Prostate gland (tissue), 2 donors: ENCODE results near the gene ANKRD13D.

Source experiments
- CTCF ChIP-seq, 4 experiments: fragments of 200-600 bp in 2 of 4; fragments of 450-650 bp in 2 of 4; sonication (generic) in 2 of 4; IDR thresholded peaks; 1 replicate in 3 of 4; 2 replicates in 1 of 4; pipeline ENCODE4 v1.5.1; 2016 to 2019; ENCODE audit warnings: antibody characterized with exemption in 4 of 4, mild to moderate bottlenecking in 2 of 4, moderate library complexity in 2 of 4
- POLR2AphosphoS5 ChIP-seq: sonication (generic); formaldehyde crosslinking; IDR thresholded peaks from one replicate; pipeline ENCODE4 v1.6.1; 2017; ENCODE audit warnings: antibody characterized with exemption

GRCh38 chr11:67242548-67242947, 46.6 kb upstream of the ANKRD13D start:
- no peak for TF ChIP-seq CTCF (IDR thresholded peaks at IDR 0.05)
- TF ChIP-seq POLR2AphosphoS5 = no peak
